ENCODE results near the gene CYSRT1. TPM values are rescaled to one million over a fixed set of nuclear protein-coding genes. Genes with fewer than 3 reads are reported as not detected.

The CYSRT1 gene
- total RNA-seq, 1 experiment from 2014 or later = 1.0 TPM

- H4K20me1 ChIP-seq (ENCODE audit: control insufficient read depth, insufficient read depth, insufficient read length) = no peaks in the 10 kb centered on the region
- no peaks in the 10 kb centered on the region for H3K79me2 ChIP-seq (ENCODE audit: insufficient read depth, low read length)
- H3K27me3 ChIP-seq (ENCODE audit: insufficient read depth, low read length) = no peaks in the 10 kb centered on the region
- peak within 1 kb of the TSS; percentile 75 for H3K4me2 ChIP-seq (ENCODE audit: insufficient read depth, insufficient read length, low read length)
- Mint-ChIP-seq H3K27me3 (ENCODE audit: low read depth) (no peaks in the 10 kb centered on the region; the same call in 1 of the 2 replicates), H3K27ac (no peak within 1 kb of the TSS), H3K36me3 (ENCODE audit: insufficient read depth in 1 of 3, low read depth in 3 of 3) (0 out of 7 replicates have a peak, but pooled peaks cover 0 to 2% (median 0%) of the 10 kb centered on the region in 3 experiments), H3K4me3 (peak within 1 kb of the TSS; percentile 66 to 83), H3K4me1 (peaks cover 0 to 3% of the 10 kb centered on the region in 2 experiments; a peak in 3 of 4 replicates), H3K9me3 (no peaks in the 10 kb centered on the region)
- no peak within 1 kb of the TSS for H2BK15ac ChIP-seq (ENCODE audit: low read depth, low read length)
- H2BK20ac ChIP-seq (ENCODE audit: low read depth, low read length, poor library complexity, severe bottlenecking) = no peak within 1 kb of the TSS
- no peak within 1 kb of the TSS for H2BK5ac ChIP-seq (ENCODE audit: insufficient read length, low read length)
- no peak within 1 kb of the TSS for H4K5ac ChIP-seq (ENCODE audit: insufficient read length, low read depth, low read length)
- H3T11ph ChIP-seq (ENCODE audit: low read length) = no peak within 1 kb of the TSS
- no peak within 1 kb of the TSS for H2AFZ ChIP-seq (ENCODE audit: low read length)
- H2BK12ac ChIP-seq (ENCODE audit: insufficient read length, low read depth, low read length) = no peak within 1 kb of the TSS
- peak; percentile 54 for DNase-seq
- H4K91ac ChIP-seq (ENCODE audit: insufficient read length, low read depth, low read length) = no peak within 1 kb of the TSS
- H3K27ac ChIP-seq (ENCODE audit: insufficient read length, low read depth, low read length) = no peak within 1 kb of the TSS
- H4K8ac ChIP-seq (replicated peaks; ENCODE audit: insufficient read length, low read depth, low read length) = no peak within 1 kb of the TSS
- H3K4me1 ChIP-seq (ENCODE audit: insufficient read depth, low read length) = no peaks in the 10 kb centered on the region
- no peak within 1 kb of the TSS for H3K23ac ChIP-seq (ENCODE audit: insufficient read length, low read depth, low read length)
- no peak within 1 kb of the TSS for H3K9ac ChIP-seq (ENCODE audit: extremely low read depth, insufficient read length, low read length)
- H3K23me2 ChIP-seq (ENCODE audit: insufficient read length, low read depth, low read length, poor library complexity, severe bottlenecking) = peaks cover 18% of the 10 kb centered on the region
- no peak within 1 kb of the TSS for H3K18ac ChIP-seq (ENCODE audit: insufficient read length, low read depth, low read length)
- no peak within 1 kb of the TSS for H2BK120ac ChIP-seq (ENCODE audit: low read depth, low read length, poor library complexity, severe bottlenecking)
- no peak within 1 kb of the TSS for H3K4ac ChIP-seq (ENCODE audit: low read depth, low read length)
- H3K9me3 ChIP-seq (ENCODE audit: control insufficient read depth, low read depth, low read length) = no peaks in the 10 kb centered on the region
- no peak within 1 kb of the TSS for H2AK5ac ChIP-seq (ENCODE audit: insufficient read length, low read length)
- no CpG with 5 or more reads among the region's 88 CpGs for WGBS (ENCODE audit: extremely low coverage, insufficient read length, low lambda C conversion rate)
- H3K14ac ChIP-seq (ENCODE audit: insufficient read depth, low read length) = peak within 1 kb of the TSS; percentile 74; the same call in 1 of the 2 replicates
- H3K56ac ChIP-seq (ENCODE audit: insufficient read length, low read depth, low read length) = no peak within 1 kb of the TSS
- H3K79me1 ChIP-seq (ENCODE audit: insufficient read depth, low read depth, low read length, poor library complexity, severe bottlenecking) = no peaks in the 10 kb centered on the region
- TF ChIP-seq, protein P1, sequence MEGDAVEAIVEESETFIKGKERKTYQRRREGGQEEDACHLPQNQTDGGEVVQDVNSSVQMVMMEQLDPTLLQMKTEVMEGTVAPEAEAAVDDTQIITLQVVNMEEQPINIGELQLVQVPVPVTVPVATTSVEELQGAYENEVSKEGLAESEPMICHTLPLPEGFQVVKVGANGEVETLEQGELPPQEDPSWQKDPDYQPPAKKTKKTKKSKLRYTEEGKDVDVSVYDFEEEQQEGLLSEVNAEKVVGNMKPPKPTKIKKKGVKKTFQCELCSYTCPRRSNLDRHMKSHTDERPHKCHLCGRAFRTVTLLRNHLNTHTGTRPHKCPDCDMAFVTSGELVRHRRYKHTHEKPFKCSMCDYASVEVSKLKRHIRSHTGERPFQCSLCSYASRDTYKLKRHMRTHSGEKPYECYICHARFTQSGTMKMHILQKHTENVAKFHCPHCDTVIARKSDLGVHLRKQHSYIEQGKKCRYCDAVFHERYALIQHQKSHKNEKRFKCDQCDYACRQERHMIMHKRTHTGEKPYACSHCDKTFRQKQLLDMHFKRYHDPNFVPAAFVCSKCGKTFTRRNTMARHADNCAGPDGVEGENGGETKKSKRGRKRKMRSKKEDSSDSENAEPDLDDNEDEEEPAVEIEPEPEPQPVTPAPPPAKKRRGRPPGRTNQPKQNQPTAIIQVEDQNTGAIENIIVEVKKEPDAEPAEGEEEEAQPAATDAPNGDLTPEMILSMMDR (conservative IDR thresholded peaks at IDR 0.05) = no peak
These were observed 2.5 kb upstream of the CYSRT1 start, which contains the start of gene RNF208 for GRCh38 chr9:137222190-137223077. Gene RNF208, minus strand, starts transcription at chr9:137222240. Its CDS starts 1,028 bp downstream, at chr9:137221212.

All from H9 (cell line).